GM21737 (cell line): ENCODE data around the gene JAZF1.
A peak's percentile ranks its signal among the peaks of the same experiment; 100 is the strongest.

Experiments
- ATAC-seq: cut with Tn5 transposase; IDR thresholded peaks from one replicate; pipeline ENCODE4 v1.9.1; 2021; ENCODE audit warnings: mild to moderate bottlenecking, moderate library complexity; ENCODE audit not compliant: unreplicated experiment

The JAZF1 gene

GRCh38 chr7:28168393-28169158 lies 12.0 kb downstream of the JAZF1 start:
- ATAC-seq, result no peak

GRCh38 chr7:28166982-28167715 lies 13.4 kb downstream of the JAZF1 start:
- ATAC-seq, result no peak

GRCh38 chr7:28165961-28166955 lies 14.3 kb downstream of the JAZF1 start:
- no peak for ATAC-seq

- ATAC-seq, result no peak
Measured at GRCh38 chr7:28165261-28165660, 15.3 kb downstream of the JAZF1 start.

GRCh38 chr7:28163949-28164348 lies 16.6 kb downstream of the JAZF1 start:
- ATAC-seq, result no peak

- no peak for ATAC-seq
Measured at GRCh38 chr7:28161331-28161730, 19.3 kb downstream of the JAZF1 start.

- ATAC-seq, result no peak
Measured at GRCh38 chr7:28160551-28160991, 20.0 kb downstream of the JAZF1 start.

- no peak for ATAC-seq
Measured at GRCh38 chr7:28157831-28158416, 22.7 kb downstream of the JAZF1 start.

- no peak for ATAC-seq
Measured at GRCh38 chr7:28157076-28157745, 23.4 kb downstream of the JAZF1 start.

GRCh38 chr7:28156401-28156800 lies 24.2 kb downstream of the JAZF1 start:
- ATAC-seq, result no peak

GRCh38 chr7:28155964-28156363 lies 24.6 kb downstream of the JAZF1 start:
- ATAC-seq, result no peak

- peak; percentile 73 for ATAC-seq
Measured at GRCh38 chr7:28155019-28155660, 25.5 kb downstream of the JAZF1 start.

GRCh38 chr7:28152594-28152993 lies 28.0 kb downstream of the JAZF1 start:
- ATAC-seq, result no peak

- ATAC-seq, result no peak
Measured at GRCh38 chr7:28151965-28152364, 28.6 kb downstream of the JAZF1 start.

GRCh38 chr7:28149291-28150101 lies 31.1 kb downstream of the JAZF1 start:
- no peak for ATAC-seq

- ATAC-seq, result no peak
Measured at GRCh38 chr7:28145931-28146330, 34.7 kb downstream of the JAZF1 start.

GRCh38 chr7:28145090-28145626 lies 35.4 kb downstream of the JAZF1 start:
- ATAC-seq, result no peak

GRCh38 chr7:28144266-28144665 lies 36.3 kb downstream of the JAZF1 start:
- no peak for ATAC-seq

- ATAC-seq, result no peak
Measured at GRCh38 chr7:28142650-28143049, 37.9 kb downstream of the JAZF1 start.
